ENCODE measurements around the gene NCBP3. TPM values are rescaled to one million over a fixed set of nuclear protein-coding genes. Genes with fewer than 3 reads are reported as not detected.

NCBP3 gene
- total and polyA plus RNA-seq, 2 of the 8 experiments (the other 6 are each of a cell fraction or from before 2014, with no cell fraction given), result 19.6 to 46.1 TPM

GRCh38 chr17:3796822-3797170 is 49.2 kb downstream of the NCBP3 start:
- H3K4me1 ChIP-seq (replicated peaks in 1 of 4; ENCODE audit: control insufficient read depth in 3 of 4, insufficient read depth in 4 of 4, low read length in 3 of 4), result no peaks in the 10 kb centered on the region; a peak in 1 of 7 replicates
- no peak overlapping the region for H3K4me3 ChIP-seq (ENCODE audit: extremely low read depth in 1 of 4, insufficient read depth in 2 of 4, low read depth in 3 of 4, low read length in 4 of 4)
- WGBS, 2 experiments (ENCODE audit: extremely low coverage in 1 of 2, insufficient coverage in 1 of 2, insufficient read length in 1 of 2, insufficient replicate concordance in 2 of 2, low coverage in 1 of 2, low lambda C conversion rate in 2 of 2, missing lambda C conversion rate in 1 of 2), result 92% methylated on average over 9 of the region's 9 CpGs; no CpG with 5 or more reads in 1 of the 2 experiments
- H4K91ac ChIP-seq (replicated peaks; ENCODE audit: insufficient read length, low read length), result no peak overlapping the region
- H3K56ac ChIP-seq (replicated peaks; ENCODE audit: insufficient read length, low read depth, low read length), result no peak overlapping the region
- H2BK12ac ChIP-seq (ENCODE audit: low read depth, low read length), result no peak overlapping the region
- no peaks in the 10 kb centered on the region for H3K79me2 ChIP-seq (ENCODE audit: control insufficient read depth in 1 of 2, insufficient read depth in 2 of 2, low read length in 2 of 2)
- DNase-seq (ENCODE audit: low read depth in 1 of 2, low spot score in 2 of 2) (no peak), FAIRE-seq (no peak)
- TF ChIP-seq SAP30 (IDR thresholded peaks at IDR 0.05; ENCODE audit: insufficient read depth, insufficient replicate concordance, low read length), result no peak
- no peak for TF ChIP-seq ATF3 (IDR thresholded peaks at IDR 0.05; ENCODE audit: insufficient read depth, low read depth, low read length)
- TF ChIP-seq SP1 (IDR thresholded peaks at IDR 0.05; ENCODE audit: low read depth, low read length), result no peak
- TF ChIP-seq MAX (IDR thresholded peaks at IDR 0.05), result no peak
- no peak for TF ChIP-seq KDM4A (IDR thresholded peaks at IDR 0.05; ENCODE audit: low read depth, low read length, severe bottlenecking)
- TF ChIP-seq CBX8 (IDR thresholded peaks at IDR 0.05; ENCODE audit: borderline replicate concordance, low read depth, low read length), result no peak
- no peak for TF ChIP-seq SIX5 (IDR thresholded peaks at IDR 0.05; ENCODE audit: low read depth, low read length)
- TF ChIP-seq CHD1 (IDR thresholded peaks at IDR 0.05; ENCODE audit: low read depth, low read length), result no peak
- no peak for TF ChIP-seq CHD2 (IDR thresholded peaks at IDR 0.05; ENCODE audit: low read length)
- no peak for TF ChIP-seq USF2 (IDR thresholded peaks at IDR 0.05; ENCODE audit: low read length)
- no peak overlapping the region for H3K9ac ChIP-seq (replicated peaks in 1 of 4; ENCODE audit: extremely low read depth in 1 of 4, low read depth in 3 of 4, low read length in 3 of 4)
- no peak overlapping the region for H3K14ac ChIP-seq (ENCODE audit: insufficient read length)
- H3K4me2 ChIP-seq (ENCODE audit: insufficient read depth in 1 of 2, low read depth in 2 of 2, low read length in 2 of 2), result no peak overlapping the region
- no peak overlapping the region for H4K5ac ChIP-seq (ENCODE audit: insufficient read length, low read depth, low read length)
- peaks cover 2 to 5% of the 10 kb centered on the region in 2 experiments for H4K20me1 ChIP-seq (replicated peaks in 1 of 2; ENCODE audit: control insufficient read depth in 1 of 2, insufficient read depth in 2 of 2, low read length in 2 of 2)
- H2BK120ac ChIP-seq (replicated peaks; ENCODE audit: low read depth, low read length), result no peak overlapping the region
- no peak overlapping the region for H2BK15ac ChIP-seq (ENCODE audit: low read length)
- no peak overlapping the region for H3K18ac ChIP-seq (ENCODE audit: extremely low read depth, low read length)
- no peak overlapping the region for H3K4ac ChIP-seq (replicated peaks; ENCODE audit: insufficient read length, low read depth, low read length)
- no peaks in the 10 kb centered on the region for H3K79me1 ChIP-seq (ENCODE audit: low read depth, low read length)
- H2AFZ ChIP-seq (ENCODE audit: low read length), result no peak overlapping the region
- H2AK5ac ChIP-seq (ENCODE audit: low read depth, low read length), result no peak overlapping the region
- no peaks in the 10 kb centered on the region for H3K27me3 ChIP-seq (replicated peaks in 1 of 4; ENCODE audit: control insufficient read depth in 3 of 4, extremely low read depth in 1 of 4, insufficient read depth in 3 of 4, low read length in 3 of 4)
- H4K8ac ChIP-seq (ENCODE audit: extremely low read depth, insufficient read depth, low read length), result no peak overlapping the region
- POLR2A ChIA-PET (ENCODE audit: partially characterized antibody), result interaction anchor here (1.0 kb wide), 1 partner anchor 57 kb away, joined by 4 read pairs; no protein-coding TSS in a partner anchor
- no peak overlapping the region for H3K27ac ChIP-seq (ENCODE audit: low read depth, low read length)
- H2BK20ac ChIP-seq (ENCODE audit: low read length), result no peak overlapping the region
- H3K9me3 ChIP-seq (ENCODE audit: insufficient read depth in 2 of 2, low read depth in 1 of 2, low read length in 1 of 2), result no peaks in the 10 kb centered on the region
- H3K23ac ChIP-seq (ENCODE audit: insufficient read length), result no peak overlapping the region
- H2BK5ac ChIP-seq (ENCODE audit: low read depth, low read length), result no peak overlapping the region
- 0 out of 8 replicates have a peak, but pooled peaks cover 0 to 2% (median 0%) of the 10 kb centered on the region in 4 experiments for H3K36me3 ChIP-seq (ENCODE audit: control insufficient read depth in 2 of 4, insufficient read depth in 4 of 4, low read length in 3 of 4)
- H3K23me2 ChIP-seq (ENCODE audit: low read depth, low read length), result no peaks in the 10 kb centered on the region
- CTCF ChIA-PET (ENCODE audit: partially characterized antibody), result interaction anchor here (0.6 to 3.8 kb wide), 9 partner anchors 25 to 117 kb away, joined by 3 to 32 read pairs (median 3); partner anchors contain the start of gene NCBP3
